DMS 273 treated with DMSO at 0.1 percent for 48 hours (cell line): ENCODE results near the gene ARHGAP24.
"Not testable (repeated sequence)": the region's sequence is repeated elsewhere in the genome, so short reads cannot be mapped to it uniquely, and the experiment has no call there.

Experiments used
- DNase-seq: peaks from one replicate; lab custom pipeline; 2025; lab: John Stamatoyannopoulos, UW

The ARHGAP24 gene

GRCh38 chr4:85482010-85482738, 7.2 kb downstream of the ARHGAP24 start:
- no peak for DNase-seq

DNA sequence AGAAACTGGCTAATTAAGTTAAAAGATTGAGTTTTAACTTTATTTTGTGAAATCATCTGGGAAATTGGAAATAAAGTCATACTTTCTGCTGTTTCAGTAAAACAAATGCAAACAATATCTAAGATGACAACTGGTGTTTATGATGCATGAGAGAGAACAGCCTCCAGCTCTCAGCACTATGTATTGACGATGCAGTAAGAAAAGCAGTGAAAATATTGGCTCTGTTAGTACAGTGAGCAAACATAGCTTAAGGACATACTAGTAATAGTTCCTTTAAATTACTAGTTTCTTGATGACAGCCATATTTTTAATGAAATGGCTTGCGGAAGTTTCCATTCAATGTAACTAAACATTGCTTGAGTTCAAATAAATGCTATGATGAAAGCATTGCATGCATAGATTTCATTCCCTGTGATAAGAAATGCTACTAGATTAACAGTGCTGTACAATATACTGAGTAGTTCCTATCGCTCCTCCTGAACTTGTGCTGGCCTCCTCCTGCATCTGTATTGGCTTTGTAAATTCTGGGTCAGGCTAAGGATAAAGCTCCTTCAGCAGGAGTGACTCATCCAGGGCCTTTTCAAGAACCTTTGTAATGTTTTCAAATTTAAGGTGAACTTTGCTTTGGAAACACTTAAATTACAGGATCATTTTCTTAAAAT, 11.6 kb downstream of the ARHGAP24 start:
- DNase-seq, result no peak

DNA sequence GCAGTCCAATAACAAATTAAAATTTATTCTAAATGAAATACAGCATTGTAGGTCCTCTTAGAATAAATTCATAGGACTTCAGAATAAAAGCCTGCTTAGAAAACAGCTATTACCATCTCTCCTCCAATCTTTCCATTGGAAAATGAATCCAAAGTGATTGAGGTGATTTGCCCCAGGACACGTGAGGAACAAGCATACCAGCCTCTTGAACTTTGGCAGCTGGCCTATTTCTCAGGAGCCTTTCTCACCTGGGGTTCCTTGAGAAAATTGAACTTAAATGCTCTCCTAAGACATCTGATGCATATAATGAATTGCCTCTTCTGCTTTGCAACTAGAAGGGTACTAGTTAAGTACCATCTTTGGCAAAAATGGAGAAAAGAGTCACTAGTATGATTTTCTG, 13.5 kb downstream of the ARHGAP24 start:
- no peak for DNase-seq

DNA sequence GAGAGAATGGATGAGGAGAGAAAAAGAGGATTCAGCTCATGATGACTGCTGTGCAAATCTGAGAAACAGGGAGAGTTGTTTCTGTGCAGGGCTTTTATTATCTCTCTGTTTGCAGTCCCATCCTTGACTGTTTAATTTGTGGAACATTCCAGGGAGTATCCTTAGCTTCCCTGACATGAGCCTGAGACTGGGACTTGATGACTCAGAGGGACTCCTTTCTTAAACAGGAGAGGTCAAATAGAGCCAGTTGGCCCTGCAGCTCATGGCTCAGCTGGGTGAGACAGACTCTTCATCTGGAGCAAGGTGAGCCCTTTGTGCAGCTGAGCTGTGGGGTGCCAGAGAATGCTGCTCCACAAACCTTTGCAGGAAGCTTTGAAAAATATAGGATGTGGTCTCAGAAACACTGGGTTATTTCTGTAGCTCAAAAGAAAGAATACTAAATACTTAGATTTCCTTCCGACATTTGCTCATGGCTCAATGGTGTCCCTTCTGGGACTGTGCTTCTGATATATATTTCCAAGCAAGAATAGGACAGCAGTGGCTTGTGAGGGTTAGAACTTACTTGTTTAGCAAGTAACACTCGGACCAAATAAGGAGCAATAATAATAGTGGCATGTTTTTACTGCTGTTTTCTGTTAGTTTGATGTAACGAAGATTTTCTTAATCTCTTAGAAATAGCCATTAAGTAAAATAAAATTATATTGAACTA, 14.5 kb downstream of the ARHGAP24 start:
- DNase-seq, result no peak

- peak; percentile 60 for DNase-seq
These were observed 16.6 kb downstream of the ARHGAP24 start for GRCh38 chr4:85491527-85491926.

DNA sequence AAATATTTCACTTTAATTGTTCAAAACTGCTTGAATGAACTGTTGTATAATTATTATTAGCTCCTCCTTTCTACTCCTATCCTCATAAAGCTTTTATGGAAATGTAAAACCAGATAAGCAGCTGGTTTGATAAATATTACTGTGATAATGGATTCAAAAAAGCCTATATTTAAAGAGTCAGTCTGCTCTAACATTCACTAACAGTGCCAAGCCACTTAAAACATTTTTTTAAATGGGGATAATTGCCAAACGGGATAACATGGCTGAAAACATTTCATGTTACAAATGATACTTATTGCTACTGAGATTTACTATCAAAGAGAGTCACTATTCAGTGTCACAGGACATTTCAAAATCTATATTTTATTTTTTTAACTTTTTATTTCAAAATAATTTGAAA, 17.4 kb downstream of the ARHGAP24 start:
- peak; percentile 4 for DNase-seq

- no peak for DNase-seq
These were observed 20.7 kb downstream of the ARHGAP24 start for GRCh38 chr4:85495621-85496020.

DNA sequence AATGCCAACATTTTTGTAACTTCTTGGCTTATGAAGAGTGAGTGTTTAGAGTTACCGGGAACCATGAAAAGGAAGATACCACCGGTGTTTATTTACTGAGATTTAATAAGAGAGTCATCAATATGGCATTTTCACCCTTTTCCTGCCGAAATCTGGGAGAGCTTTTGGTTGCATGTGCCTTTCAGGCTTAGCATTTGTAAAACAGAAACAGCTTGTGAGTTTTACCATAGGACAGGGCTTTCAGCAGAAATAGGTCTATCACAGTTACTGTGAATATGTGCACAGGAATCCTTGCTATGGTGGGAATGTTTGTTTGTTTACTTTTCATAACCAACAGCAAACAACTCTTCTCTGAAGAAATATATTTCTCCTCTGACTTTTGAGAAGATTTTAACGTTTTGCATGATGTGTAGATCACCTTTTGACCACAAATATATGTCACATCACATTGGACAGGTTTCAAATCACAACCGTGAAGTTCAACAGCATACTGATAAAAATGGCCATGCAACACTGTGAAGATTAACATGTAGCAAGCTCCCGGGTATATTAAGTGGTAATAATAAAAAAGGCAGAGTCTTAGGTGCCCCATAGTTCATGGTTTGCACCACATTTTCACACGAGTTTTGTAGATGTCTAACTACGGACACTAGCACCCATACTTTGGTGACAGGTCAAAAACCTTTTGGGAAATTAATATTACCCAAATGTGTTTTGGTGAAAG, 21.3 kb downstream of the ARHGAP24 start:
- no peak for DNase-seq

GRCh38 chr4:85496933-85497332, 22.0 kb downstream of the ARHGAP24 start:
- peak; percentile 16 for DNase-seq

GRCh38 chr4:85498068-85498733, 23.3 kb downstream of the ARHGAP24 start:
- DNase-seq, result no peak

DNA sequence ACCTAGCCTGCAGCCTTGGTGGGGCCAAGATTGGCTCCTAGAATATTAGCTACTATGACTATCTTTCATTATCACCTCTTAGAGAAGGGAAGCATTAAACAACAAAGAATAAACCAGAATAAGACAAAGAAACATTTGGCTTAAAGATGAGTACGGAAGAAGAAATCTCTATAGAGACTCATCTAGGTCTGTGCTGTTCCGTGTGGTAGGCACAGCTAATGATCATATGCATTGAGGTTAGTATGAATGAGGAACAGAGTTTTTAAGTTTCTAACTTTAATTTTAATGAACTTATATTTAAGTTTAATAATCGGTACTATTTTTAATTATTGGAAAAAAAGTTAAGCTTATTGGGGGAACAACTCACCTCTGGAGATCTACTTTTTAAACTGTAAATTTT, 24.6 kb downstream of the ARHGAP24 start:
- DNase-seq, result no peak

DNA sequence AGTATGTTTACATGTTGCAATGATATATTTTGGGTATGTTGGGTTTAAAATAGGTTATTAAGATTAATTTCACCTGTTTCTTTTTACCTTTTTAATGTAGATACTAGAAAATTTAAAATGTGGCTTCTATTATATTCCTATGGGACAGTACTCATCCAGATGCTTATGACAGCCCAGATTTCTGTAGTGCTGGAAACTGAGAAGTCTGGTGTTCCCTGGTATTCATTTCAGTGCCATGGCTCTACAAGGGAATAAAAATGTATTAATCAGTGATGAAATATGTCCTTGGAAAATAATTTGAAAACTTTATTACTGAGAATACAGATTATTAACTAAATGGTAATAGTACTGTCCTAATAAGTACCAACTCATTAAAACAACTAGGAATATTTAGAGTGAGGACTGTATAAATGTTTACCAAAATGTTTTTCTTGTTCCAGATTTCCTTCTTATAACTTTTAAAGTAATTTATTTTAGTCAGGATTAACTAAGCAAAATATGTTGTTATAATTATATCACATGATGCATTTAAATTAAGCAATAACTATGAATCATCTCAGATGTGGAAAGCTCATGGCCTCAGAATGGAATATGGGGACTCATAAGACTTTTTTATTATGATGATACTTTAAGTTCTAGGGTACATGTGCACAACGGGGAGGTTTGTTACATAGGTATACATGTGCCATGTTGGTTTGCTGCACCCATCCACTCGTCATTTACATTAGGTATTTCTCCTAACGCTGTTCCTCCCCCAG, 25.3 kb downstream of the ARHGAP24 start:
- no peak for DNase-seq

DNA sequence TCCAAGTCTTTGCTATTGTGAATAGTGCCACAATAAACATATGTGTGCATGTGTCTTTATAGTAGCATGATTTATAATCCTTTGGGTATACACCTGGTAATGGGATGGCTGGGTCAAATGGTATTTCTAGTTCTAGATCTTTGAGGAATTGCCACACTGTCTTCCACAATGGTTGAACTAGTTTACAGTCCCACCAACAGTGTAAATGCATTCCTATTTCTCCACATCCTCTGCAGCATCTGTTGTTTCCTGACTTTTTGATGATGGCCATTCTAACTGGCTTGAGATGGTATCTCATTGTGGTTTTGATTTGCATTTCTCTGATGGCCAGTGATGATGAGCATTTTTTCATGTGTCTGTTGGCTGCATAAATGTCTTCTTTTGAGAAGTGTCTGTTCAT, 26.2 kb downstream of the ARHGAP24 start:
- DNase-seq, result not testable (repeated sequence)

DNA sequence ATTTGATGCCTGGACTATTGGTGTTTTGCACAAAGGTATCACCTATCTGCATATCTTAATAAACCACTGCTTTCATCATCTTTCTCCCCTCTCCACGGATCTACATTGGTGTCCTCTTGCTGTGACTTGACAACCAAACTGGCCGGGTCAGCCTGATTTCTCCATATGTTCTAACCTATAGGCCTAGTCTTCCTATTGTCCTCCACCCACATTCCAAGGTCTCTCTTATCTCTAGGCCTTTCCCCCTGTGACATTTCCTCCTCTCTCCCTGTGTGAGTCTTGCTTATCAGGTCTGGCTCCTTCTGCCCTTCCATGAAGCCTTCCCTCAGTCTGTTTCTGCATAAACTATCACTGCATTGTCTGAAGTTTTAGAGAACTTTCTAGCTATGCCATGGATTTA, 33.7 kb downstream of the ARHGAP24 start:
- DNase-seq, result no peak

GRCh38 chr4:85509882-85510631, 35.1 kb downstream of the ARHGAP24 start:
- no peak for DNase-seq

- no peak for DNase-seq
These were observed 35.7 kb downstream of the ARHGAP24 start for GRCh38 chr4:85510632-85510984.

- no peak for DNase-seq
These were observed 37.7 kb downstream of the ARHGAP24 start for GRCh38 chr4:85512446-85513205.

DNA sequence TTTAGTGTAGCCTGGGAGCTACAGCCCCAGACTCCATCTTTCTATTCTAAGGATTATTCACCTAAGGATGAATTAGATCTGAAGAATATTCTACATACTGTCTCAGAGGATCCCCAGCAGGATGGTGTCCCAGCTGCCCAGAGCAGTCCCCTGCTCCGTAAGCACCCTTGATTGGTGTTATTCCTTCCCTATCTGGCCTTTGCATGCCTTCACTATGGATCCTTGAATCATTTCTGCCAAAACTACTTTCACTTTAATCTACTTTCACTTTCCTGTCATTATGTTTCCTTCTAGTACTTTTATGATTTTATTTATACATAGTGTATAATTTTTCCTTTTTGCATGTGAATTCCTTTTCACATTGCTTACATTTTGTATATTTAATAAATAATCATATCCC, 39.2 kb downstream of the ARHGAP24 start:
- no peak for DNase-seq

DNA sequence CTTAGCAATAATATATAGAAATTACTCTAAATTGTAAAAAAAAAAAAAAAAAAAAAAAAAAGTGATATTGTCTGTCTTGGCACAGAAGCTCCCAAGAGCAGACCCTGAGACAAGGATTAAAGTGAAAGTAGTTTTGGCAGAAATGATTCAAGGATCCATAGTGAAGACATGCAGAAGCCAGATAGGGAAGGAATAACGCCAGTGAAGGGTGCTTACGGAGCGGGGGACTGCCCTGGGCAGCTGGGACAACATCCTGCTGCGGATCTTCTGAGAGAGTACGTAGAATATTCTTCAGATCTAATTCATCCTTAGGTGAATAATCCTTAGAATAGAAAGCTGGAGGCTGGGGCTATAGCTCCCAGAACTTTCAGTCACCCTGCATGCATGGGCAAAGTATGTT, 39.8 kb downstream of the ARHGAP24 start:
- no peak for DNase-seq

- DNase-seq, result no peak
These were observed 40.8 kb downstream of the ARHGAP24 start for GRCh38 chr4:85515701-85516100.
